Vagina (tissue), 2 donors: ENCODE results near the gene PLCB2. TPM values are rescaled to one million over a fixed set of nuclear protein-coding genes. Genes with fewer than 3 reads are reported as not detected.

Experiments
- DNase-seq, 2 donors: peaks; one replicate each; pipeline ENCODE4 v3.0.0-alpha.2; 2017; ENCODE audit errors: extremely low spot score in 2 of 2
- H3K27ac ChIP-seq: fragments of 200-600 bp; sonication (generic); one replicate; pipeline ENCODE4 v1.5.1; 2019
- H3K27me3 ChIP-seq: fragments of 200-600 bp; sonication (generic); one replicate; pipeline ENCODE4 v1.5.1; 2019
- H3K36me3 ChIP-seq, 2 donors: fragments of 200-600 bp; sonication (generic); one replicate each; pipeline ENCODE4 v1.5.1; 2017 to 2019
- H3K4me1 ChIP-seq: fragments of 200-600 bp; sonication (generic); one replicate; pipeline ENCODE4 v1.5.1; 2019
- H3K4me3 ChIP-seq, 2 donors: fragments of 200-600 bp; sonication (generic); 1 replicate in 1 of 2; 2 replicates in 1 of 2; pipeline ENCODE4 v1.5.1; 2016 to 2019
- H3K9me3 ChIP-seq: fragments of 200-600 bp; sonication (generic); one replicate; pipeline ENCODE4 v1.5.1; 2019
- POLR2A ChIP-seq, 2 donors: fragments of 450-650 bp; IDR thresholded peaks; one replicate each; pipeline ENCODE4 v1.6.1; 2017; ENCODE audit warnings: antibody characterized with exemption in 2 of 2, mild to moderate bottlenecking in 2 of 2, moderate library complexity in 2 of 2
- POLR2AphosphoS5 ChIP-seq, 2 donors: sonication (generic); formaldehyde crosslinking; IDR thresholded peaks; one replicate each; pipeline ENCODE4 v1.9.0; 2017; ENCODE audit warnings: antibody characterized with exemption in 2 of 2, mild to moderate bottlenecking in 2 of 2, low read depth in 1 of 2; ENCODE audit not compliant: insufficient read depth in 1 of 2
- intact Hi-C: fragments of 100-400 bp; cut with DNase I; formaldehyde crosslinking; loops from one replicate; pipeline ENCODE4 v1.15.1; 2023
- total RNA-seq: library from RNA; depleted of rRNA; stranded (reverse); fragments of >200 nt; gene quantifications from one replicate; pipeline ENCODE4 v1.2.3, GENCODE V29; 2016
- TF ChIP-seq, protein P1 (sequence below), 3 experiments: fragments of 450-650 bp in 2 of 3; fragments of 200-600 bp in 1 of 3; sonication (generic) in 1 of 3; IDR thresholded peaks; one replicate each; pipeline ENCODE4 v1.5.1; 2017 to 2019; ENCODE audit warnings: antibody characterized with exemption in 3 of 3, mild to moderate bottlenecking in 2 of 3, moderate library complexity in 2 of 3

The PLCB2 gene
- total RNA-seq, 1 donor from 2014 or later: 14.0 TPM

DNA sequence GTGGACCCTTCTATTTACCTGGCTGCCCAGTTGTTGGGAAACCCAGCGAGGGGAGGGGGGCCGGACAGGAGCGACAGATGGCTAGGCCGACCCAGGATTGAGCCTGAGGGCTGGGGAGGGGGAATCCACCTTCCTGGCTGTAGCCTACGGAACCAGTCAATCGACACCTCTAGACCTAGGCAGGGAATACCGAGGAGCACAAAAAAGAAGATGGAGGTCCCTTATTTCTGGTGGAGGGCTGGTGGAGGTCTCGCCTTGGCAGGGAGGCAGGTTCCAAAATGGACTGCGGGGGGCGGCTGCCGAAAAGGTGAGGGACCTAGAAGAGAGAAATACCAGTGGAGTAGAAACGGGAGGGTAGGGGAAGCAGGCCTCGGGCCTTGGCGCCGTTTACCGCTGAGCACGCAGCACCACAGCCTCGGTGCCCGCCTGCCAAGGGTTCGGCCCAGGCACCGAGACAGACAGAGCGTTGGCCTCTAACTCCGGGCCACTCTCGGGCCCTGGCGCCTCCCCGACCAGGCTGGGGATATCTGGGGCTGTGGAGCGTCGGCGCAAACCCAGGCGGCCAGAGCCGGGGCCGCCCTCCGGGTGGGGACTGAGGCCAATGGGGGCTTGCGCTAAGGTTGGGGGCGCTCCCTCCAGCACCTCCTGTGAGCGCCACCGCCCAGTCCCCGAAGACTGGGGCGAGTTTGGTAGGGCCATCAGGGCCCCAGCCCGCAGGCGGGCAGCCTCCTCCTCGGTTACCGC lies 26.5 kb downstream of the PLCB2 start:
- Histone ChIP-seq H3K36me3 (peaks cover 0 to 2% of the 10 kb centered on the region in 2 donors), H3K27me3 (peaks cover 18% of the 10 kb centered on the region), H3K4me1 (peaks cover 31% of the 10 kb centered on the region), H3K9me3 (no peaks in the 10 kb centered on the region), H3K27ac (no peak overlapping the region), H3K4me3 (peak overlapping the region in 1 of 2 donors; percentile 43)
- intact Hi-C loops: loop anchor here (5.0 kb wide), 1 partner anchor 141 kb away; no protein-coding TSS in a partner anchor
- TF ChIP-seq POLR2A (IDR thresholded peaks at IDR 0.05) (no peak), POLR2AphosphoS5 (IDR thresholded peaks at IDR 0.05; ENCODE audit: insufficient read depth in 1 of 2, low read depth in 1 of 2) (no peak)
- TF ChIP-seq, protein P1, sequence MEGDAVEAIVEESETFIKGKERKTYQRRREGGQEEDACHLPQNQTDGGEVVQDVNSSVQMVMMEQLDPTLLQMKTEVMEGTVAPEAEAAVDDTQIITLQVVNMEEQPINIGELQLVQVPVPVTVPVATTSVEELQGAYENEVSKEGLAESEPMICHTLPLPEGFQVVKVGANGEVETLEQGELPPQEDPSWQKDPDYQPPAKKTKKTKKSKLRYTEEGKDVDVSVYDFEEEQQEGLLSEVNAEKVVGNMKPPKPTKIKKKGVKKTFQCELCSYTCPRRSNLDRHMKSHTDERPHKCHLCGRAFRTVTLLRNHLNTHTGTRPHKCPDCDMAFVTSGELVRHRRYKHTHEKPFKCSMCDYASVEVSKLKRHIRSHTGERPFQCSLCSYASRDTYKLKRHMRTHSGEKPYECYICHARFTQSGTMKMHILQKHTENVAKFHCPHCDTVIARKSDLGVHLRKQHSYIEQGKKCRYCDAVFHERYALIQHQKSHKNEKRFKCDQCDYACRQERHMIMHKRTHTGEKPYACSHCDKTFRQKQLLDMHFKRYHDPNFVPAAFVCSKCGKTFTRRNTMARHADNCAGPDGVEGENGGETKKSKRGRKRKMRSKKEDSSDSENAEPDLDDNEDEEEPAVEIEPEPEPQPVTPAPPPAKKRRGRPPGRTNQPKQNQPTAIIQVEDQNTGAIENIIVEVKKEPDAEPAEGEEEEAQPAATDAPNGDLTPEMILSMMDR (IDR thresholded peaks at IDR 0.05): no peak
- no peak for DNase-seq

DNA sequence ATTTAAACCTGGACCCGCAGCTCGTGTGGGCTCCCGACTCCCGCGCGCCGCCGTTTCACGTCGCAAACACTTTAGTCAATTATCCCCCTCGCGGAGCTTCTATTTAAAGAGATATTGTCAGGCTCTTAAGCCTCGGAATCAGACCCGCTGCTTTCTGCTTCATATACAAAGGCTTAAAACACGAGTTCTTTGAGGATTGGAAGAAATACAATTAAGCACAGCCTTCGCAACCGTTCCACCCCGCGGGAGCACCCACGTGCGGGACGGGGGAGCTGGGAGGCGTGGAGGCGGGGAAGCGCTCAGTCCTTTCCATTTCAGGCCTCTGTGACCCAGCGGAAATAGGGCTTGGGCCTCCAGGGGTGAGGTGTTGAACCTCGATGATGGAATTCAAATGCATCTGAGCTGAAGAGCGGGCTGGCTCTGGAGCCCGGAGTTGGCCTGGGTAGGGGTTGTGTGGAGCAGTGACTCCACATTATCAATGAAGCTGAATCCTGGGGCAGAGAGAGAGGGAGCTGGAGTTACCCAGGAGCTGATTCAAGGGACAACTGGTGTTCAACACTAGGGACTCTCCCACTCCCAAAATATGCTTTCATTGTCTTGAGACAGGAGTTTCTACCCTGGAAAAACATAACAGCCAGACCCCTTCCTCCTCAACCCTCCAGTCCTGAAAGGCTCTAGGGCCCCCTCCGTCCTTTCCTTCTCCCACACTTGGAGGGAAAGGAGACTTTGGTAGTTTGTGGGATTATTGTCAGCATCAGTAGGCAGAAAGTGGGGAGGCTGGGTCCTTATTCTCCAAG lies 27.3 kb downstream of the PLCB2 start:
- Histone ChIP-seq H3K4me1 (peaks cover 31% of the 10 kb centered on the region), H3K27me3 (peaks cover 18% of the 10 kb centered on the region), H3K27ac (no peak overlapping the region), H3K36me3 (peaks cover 0 to 7% of the 10 kb centered on the region in 2 donors), H3K4me3 (peak overlapping the region in 1 of 2 donors; percentile 13), H3K9me3 (no peaks in the 10 kb centered on the region)
- intact Hi-C loops: loop anchor here (5.0 kb wide), 1 partner anchor 142 kb away; no protein-coding TSS in a partner anchor
- DNase-seq: no peak
- TF ChIP-seq POLR2A (IDR thresholded peaks at IDR 0.05): no peak
- no peak for TF ChIP-seq POLR2AphosphoS5 (IDR thresholded peaks at IDR 0.05; ENCODE audit: insufficient read depth in 1 of 2, low read depth in 1 of 2)
- TF ChIP-seq, protein P1 (IDR thresholded peaks at IDR 0.05): no peak

DNA sequence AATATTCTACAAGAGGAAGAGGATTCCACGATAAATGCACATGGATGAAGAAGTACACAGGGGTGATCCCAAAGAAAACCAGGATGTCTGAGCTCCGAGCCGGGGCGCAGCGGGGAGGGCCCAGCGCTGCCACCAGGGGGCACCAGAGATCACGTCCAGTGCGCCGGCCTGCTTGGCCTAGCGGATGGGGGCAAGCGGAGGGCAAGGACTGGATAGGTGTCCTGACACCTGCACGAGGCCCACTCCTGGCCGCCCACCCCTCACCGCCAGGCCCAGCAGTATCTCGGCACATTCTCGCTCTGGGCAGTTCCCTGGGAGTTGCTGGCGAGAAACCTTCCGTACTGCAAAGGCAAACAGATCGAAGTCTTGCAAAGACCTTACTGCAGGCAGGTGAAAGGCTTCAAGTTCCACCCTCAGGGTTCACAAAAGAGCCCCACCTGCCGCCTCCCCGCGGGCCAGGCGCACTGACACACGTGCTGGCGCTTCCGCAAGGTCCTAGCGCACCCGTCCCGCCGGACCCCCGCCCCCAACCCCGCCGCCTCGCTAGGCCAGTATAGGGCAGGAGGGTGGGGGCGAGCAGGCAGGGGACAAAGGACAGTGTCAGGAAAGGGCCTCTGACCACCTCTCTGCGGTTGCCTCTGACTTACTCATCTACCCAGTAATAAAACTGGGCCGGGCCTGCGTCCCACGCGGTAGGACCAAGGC lies 28.1 kb downstream of the PLCB2 start:
- Histone ChIP-seq H3K4me3 (peak overlapping the region in 1 of 2 donors; percentile 13), H3K4me1 (peaks cover 31% of the 10 kb centered on the region), H3K9me3 (no peaks in the 10 kb centered on the region), H3K27ac (no peak overlapping the region), H3K27me3 (peaks cover 18% of the 10 kb centered on the region), H3K36me3 (peaks cover 0 to 7% of the 10 kb centered on the region in 2 donors)
- intact Hi-C loops: loop anchor here (5.0 kb wide), 1 partner anchor 143 kb away; no protein-coding TSS in a partner anchor
- DNase-seq: no peak
- TF ChIP-seq POLR2AphosphoS5 (IDR thresholded peaks at IDR 0.05; ENCODE audit: insufficient read depth in 1 of 2, low read depth in 1 of 2) (no peak), POLR2A (IDR thresholded peaks at IDR 0.05) (no peak)
- TF ChIP-seq, protein P1 (IDR thresholded peaks at IDR 0.05): peak; percentile 91 to 96 (median 94)

DNA sequence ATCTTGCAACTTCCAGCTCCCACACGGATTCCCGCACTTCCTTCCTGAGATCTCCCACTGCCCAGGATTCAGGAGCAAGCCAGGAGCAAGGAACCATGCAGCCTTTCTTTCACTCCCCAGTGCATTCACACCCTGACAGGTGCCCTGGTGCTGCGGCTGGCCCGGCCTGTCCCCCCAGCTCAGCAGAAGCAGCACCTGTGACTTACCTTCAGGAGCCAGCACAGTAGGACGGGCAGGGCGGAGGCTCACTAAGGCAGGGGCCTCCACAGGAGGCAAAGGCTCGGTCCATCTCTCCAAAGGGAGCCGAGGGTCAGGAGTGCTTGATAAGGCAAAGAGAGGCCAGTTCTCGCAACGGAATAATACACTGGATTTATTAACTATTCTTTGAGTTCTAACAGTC lies 29.7 kb downstream of the PLCB2 start:
- H3K4me1 ChIP-seq: peaks cover 23% of the 10 kb centered on the region
- no peaks in the 10 kb centered on the region for H3K9me3 ChIP-seq
- H3K36me3 ChIP-seq: peaks cover 0 to 7% of the 10 kb centered on the region in 2 donors
- H3K4me3 ChIP-seq: no peak overlapping the region
- H3K27me3 ChIP-seq: peaks cover 18% of the 10 kb centered on the region
- no peak for DNase-seq
- H3K27ac ChIP-seq: no peak overlapping the region
- TF ChIP-seq POLR2AphosphoS5 (IDR thresholded peaks at IDR 0.05; ENCODE audit: insufficient read depth in 1 of 2, low read depth in 1 of 2) (no peak), POLR2A (IDR thresholded peaks at IDR 0.05) (no peak)
- TF ChIP-seq, protein P1 (IDR thresholded peaks at IDR 0.05): no peak
- intact Hi-C loops: no loop called here
